HG02852 (cell line): ENCODE data around the gene BCL2L14.

Source experiments
- ATAC-seq: cut with Tn5 transposase; IDR thresholded peaks from one replicate; pipeline ENCODE4 v1.9.1; 2021; ENCODE audit warnings: mild to moderate bottlenecking, moderate library complexity; ENCODE audit not compliant: unreplicated experiment

BCL2L14 gene

DNA sequence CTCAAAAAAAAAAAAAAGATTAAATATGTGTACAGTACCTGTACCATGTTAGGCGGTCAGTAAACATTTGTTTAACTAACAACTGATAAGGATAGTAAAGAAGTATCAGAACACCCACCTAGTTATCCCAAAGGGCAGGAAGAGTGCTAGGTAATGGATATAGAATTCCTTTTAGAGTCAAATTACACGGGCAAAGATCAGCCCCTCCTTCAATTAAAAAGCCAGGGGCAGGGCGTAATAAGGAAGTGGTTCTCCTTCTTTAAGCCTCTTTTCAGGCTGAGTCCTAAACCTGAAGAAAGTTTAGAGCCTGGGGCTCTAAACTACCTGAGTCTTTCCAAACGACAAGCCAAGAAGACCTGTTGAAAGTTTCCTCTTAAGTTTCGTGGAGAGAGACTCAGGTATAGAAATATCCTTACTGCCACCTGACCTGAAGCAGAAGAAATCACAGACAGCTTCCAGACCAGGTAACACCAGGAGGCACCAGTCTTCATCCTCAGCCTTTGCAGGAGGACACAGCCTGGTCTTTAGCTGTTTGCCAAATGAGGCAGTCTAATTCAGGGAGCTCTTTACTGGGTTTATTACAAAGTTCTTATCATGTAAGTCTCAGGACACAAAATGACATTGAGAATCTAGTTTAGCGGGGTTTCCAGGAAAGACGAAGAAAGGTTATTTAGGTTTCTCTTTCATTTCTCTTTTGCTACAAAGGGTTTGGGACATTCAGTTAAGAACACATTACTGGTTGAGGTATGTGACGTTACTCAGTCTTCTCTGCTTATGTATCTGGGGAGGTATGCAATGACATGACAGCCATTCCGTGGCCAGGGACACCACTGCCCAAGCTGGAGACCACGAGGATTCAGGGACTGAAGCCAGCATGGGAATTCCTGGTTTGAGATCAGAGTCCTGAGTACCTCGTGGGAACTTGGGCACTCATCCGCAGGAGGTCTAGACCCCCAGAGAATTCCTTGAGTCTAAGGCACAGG, at the start of gene BCL2L14:
Gene BCL2L14, plus strand, starts transcription at position 266 of the 983 bp plus-strand sequence. CDS start 8,367 bp downstream, outside the sequence.
- no peak for ATAC-seq

DNA sequence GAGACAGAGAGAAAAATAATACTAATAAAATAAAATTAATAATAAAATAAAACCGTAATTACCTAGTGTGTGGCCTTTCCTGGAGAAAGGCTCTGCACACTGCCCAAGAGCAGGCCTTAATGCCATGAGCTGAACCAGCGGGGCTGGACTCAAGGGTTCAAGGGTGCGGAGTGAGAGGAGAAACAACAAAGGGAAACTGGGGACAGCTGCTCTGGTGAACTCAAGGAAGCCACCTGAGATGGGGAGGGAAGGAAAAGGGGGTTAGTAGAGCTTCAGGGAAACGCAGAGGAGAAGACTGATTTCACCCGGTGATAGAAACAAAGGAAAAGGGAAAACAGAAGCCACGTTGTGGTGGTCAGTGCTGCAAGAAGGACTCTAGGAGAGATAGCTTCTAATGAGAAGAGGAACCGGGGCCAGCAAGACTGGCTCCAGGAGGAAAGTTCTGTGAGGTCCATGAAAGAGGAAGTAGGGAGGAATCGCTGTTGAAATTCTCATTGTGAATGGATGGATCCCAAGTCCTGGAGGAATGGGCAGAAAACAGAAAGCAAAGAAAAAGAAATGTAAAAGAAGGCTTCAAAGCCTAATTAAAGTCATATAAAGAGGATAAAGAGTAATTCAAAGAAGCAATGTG, 48.3 kb upstream of the BCL2L14 start:
- ATAC-seq, result no peak

DNA sequence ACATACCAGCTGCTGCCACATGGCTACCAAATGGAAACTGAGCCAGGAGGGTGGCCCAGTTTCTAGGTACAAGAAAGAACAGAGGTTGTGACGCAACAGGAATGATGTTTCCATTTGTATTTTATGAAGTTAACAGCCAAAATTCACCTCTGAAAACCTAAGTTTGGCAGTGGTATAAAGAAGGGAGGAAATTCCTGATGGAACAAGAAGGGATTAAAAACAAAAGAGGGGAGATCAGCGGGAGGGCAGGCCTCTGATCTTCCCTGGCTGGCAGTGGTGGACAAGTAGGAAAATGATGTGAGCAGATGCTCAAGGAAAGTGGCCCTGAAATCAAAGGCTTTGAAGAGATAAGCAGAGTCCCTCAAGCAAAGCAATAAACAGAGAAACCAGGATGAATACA, 47.3 kb upstream of the BCL2L14 start:
- ATAC-seq, result no peak

- ATAC-seq, result peak; percentile 92
These were observed 45.6 kb upstream of the BCL2L14 start for GRCh38 chr12:12024911-12025682.

GRCh38 chr12:12025799-12026386, 44.8 kb upstream of the BCL2L14 start:
- ATAC-seq, result no peak

DNA sequence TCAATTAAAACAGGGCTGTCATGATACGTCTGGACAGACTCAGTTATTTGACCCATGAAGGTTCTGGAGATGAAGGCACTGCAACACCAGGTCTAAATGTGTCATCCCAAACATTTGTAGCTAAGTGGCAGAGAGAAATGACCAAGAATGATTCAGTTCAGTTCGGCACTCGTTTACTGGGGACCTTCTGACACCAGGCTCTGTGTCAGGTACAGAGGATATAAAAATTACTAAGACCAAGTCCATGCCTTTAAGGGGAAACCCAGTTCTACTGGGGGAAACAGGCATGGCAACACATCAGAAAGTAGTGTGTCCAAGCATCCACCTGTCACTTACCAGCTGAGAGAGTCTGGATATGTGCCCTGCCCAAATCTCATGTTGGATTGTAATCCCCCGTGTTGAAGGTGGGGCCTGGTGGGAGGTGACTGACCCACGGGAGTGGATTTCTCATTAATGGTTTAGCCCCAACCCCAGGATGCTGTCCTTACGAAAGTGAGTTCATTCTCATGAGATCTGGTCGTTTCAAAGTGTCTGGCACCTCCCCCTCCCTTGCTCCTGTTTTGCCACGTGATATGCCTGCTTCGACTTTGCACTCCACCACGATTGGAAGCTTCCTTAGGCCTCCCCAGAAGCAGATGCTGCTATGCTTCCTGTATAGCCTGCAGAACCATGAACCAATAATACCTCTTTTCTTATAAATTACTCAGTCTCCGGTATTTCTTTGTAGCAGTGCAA, 41.9 kb upstream of the BCL2L14 start:
- no peak for ATAC-seq

- ATAC-seq, result no peak
These were observed 41.1 kb upstream of the BCL2L14 start for GRCh38 chr12:12029653-12030052.

DNA sequence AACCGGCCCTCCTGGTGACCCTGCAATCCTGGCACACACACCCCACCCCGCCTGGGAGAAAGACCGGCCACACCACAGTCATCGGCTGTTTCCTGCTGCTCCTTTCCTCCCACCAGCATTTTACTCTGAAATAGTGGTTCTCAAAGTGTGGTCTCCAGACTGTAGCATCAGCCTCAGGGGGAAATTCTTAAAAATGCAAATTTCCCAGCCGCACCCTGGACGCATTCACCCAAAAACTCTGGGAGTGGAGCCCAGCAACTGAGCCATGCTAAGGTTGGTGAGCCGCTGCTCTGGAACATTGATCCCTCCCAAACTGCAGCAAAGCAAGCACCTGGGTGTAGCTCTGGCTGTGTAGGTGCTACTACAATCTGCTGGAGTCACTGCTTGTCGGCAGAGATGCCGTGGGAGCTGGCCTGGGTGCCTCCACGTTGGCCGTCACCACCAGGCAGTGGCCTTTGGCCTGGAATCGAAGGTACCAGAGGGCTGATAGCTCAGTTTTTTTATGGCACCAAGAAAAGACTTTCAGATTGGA, 38.4 kb upstream of the BCL2L14 start:
- no peak for ATAC-seq

DNA sequence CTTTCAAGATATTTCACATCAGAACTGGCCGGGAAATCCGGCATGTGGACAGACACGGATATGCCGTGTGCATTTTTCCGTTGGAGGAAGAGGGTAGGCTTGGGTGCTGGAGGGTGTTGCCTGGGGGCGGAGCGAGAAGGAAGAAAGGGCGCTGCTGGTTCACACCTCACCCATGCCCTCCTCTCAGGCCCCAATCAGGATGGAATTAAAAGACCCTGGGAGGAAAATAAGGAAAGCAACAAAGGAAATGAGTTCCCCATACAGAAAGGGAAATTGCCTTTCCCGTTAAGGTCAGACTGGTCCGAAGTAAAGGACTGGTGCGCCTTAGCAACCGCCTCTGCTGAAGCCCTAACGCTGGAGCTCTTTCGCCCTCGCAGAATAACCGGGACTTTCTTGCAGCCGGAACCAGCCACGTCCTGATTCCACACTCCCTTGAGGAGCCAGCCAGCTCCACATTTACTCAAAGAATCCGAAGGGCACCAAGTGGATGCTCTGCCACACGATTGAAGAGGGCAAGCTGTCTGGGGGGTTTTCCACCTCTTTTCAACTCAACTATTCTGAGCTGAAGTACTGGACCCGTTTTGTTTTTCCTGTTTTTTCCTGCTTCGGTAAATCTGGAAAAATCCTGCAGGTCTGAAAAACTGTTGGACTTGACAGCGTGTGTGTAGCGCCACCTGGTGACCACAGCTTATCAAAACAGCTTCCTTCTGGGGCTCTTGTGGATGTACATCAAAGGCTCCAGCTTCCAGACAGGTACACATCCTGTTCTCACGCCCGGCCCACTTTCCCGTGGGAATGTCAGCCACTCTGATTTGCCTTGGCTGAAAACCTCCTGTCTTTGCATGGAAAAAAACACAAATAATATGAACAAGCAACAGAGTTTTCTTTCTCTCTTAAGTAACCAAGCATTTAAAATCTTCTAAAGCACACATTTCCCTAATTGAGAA, 37.6 kb upstream of the BCL2L14 start:
- no peak for ATAC-seq

- ATAC-seq, result no peak
These were observed 36.9 kb upstream of the BCL2L14 start for GRCh38 chr12:12033824-12034223.

DNA sequence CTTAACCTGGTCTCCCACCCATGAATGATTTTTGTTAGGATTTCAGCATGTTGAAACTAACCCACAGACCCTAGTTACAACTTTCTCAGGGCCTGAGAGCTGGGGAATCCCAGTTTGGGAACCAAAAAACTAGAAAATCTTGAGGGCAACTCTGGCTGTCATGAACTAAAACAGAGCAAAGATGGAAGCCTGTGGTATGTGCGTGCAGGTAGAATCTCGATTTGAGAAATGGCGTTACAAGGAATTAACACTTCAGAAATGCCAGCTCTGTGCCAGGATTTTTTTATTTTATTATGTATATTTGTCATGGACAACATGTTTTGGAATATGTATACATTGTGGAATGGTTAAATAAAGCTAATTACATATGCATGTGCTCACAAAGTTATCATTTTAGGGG, 36.4 kb upstream of the BCL2L14 start:
- ATAC-seq, result no peak

GRCh38 chr12:12035229-12035628, 35.5 kb upstream of the BCL2L14 start:
- no peak for ATAC-seq

- no peak for ATAC-seq
These were observed 33.8 kb upstream of the BCL2L14 start for GRCh38 chr12:12036901-12037300.

DNA sequence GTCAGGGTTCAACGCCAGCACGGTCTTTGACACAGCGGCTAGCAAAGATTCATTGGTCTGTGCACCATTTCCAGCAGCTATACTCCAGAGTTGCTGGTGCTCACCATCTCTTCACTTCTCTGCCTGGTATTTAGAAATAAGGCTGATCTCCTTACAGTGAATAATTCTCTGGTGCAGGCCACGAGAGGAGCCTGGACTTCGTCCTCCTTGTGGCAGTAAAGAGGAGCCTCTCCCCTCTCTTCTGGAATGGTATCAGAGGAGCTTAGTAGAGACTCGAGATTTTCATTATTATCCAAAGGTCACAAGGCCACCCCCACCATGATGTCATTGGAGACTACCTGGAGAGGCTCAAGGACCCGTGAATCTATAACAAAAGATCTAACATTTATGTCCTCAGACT, 30.8 kb upstream of the BCL2L14 start:
- no peak for ATAC-seq

GRCh38 chr12:12046401-12046800, 24.3 kb upstream of the BCL2L14 start:
- no peak for ATAC-seq

DNA sequence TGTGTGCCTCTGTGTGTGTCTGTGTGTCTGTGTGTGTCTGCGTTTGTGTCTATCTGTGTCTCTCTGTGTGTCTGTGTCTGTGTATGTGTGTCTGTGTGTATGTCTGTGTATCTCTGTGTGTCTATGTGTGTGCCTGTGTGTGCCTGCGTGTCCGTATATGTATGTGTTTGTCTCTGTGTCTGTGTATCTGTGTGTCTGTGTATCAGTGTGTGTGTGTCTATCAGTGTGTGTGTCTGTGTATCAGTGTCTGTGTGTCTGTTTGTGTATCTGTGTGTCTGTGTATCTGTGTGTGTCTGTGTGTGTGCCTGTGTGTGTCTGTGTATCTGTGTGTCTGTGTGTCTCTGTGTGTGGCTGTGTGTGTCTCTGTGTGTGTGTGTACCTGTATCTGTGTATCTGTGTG, 23.1 kb upstream of the BCL2L14 start:
- no peak for ATAC-seq

DNA sequence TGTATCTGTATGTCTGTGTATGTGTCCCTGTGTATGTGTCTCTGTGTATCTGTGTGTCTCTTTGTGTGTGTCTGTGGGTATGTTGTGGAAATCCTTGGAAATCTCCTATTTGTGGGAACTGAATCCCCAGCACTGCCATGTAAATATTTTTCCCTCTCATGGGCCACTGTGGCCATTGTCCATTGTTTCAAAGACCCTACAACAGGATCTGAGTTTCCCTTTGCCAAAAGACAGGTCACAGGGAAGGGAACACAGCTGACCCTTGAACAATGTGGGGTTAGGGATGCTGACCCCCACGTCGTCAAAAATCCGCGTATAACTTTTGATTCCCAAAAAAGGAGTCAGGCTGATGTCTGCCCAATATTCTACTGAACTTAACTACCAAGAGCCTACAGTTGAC, 22.5 kb upstream of the BCL2L14 start:
- ATAC-seq, result no peak

DNA sequence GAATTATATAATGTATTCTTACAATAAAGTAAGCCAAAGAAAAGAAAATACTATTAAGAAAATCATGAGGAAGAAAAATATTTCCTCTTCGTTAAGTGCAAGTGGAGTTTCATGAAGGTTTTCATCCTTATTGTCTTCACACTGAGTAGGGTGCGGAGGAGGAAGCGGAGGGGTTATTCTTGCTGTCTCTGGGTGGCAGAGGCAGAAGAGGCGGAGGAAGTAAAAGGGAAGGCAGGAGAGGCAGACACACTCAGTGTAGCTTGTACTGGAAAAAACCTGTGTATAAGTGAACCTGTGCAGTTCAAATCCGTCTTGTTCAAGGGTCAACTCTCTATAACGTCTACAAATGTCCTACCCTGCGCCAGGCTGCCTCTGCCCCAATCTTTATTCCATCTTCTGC, 22.0 kb upstream of the BCL2L14 start:
- no peak for ATAC-seq

GRCh38 chr12:12051668-12052067, 19.1 kb upstream of the BCL2L14 start:
- ATAC-seq, result no peak
